HEK293 (cell line): ENCODE data around the gene MEGF6.

Experiments used
- SP2 ChIP-seq: fragments of 450-650 bp; formaldehyde crosslinking; IDR thresholded peaks from 2 replicates; pipeline ENCODE4 v1.5.1; 2016; ENCODE audit warnings: missing biosample characterization, missing genetic modification characterization
- YY1 ChIP-seq: fragments of 450-650 bp; formaldehyde crosslinking; IDR thresholded peaks from 2 replicates; pipeline ENCODE4 v1.5.1; 2018; ENCODE audit warnings: missing biosample characterization, missing genetic modification characterization
- ZBTB20 ChIP-seq: fragments of 450-650 bp; formaldehyde crosslinking; IDR thresholded peaks from 2 replicates; pipeline ENCODE4 v1.5.1; 2016; ENCODE audit warnings: missing biosample characterization, missing genetic modification characterization
- ZNF184 ChIP-seq: fragments of 450-650 bp; IDR thresholded peaks from 2 replicates; pipeline ENCODE4 v1.5.1; 2018; ENCODE audit warnings: missing biosample characterization, mild to moderate bottlenecking, missing genetic modification characterization
- ZNF37A ChIP-seq: fragments of 450-650 bp; IDR thresholded peaks from 2 replicates; pipeline ENCODE4 v1.5.1; 2018; ENCODE audit warnings: missing biosample characterization, missing genetic modification characterization
- ZNF416 ChIP-seq: fragments of 450-650 bp; formaldehyde crosslinking; IDR thresholded peaks from 2 replicates; pipeline ENCODE4 v1.5.1; 2016; ENCODE audit warnings: missing biosample characterization, missing genetic modification characterization
- ZNF558 ChIP-seq: fragments of 450-650 bp; formaldehyde crosslinking; IDR thresholded peaks from 2 replicates; pipeline ENCODE4 v1.5.1; 2016; ENCODE audit warnings: missing biosample characterization, missing genetic modification characterization
- ZNF76 ChIP-seq: fragments of 450-650 bp; formaldehyde crosslinking; IDR thresholded peaks from 2 replicates; pipeline ENCODE4; 2016; ENCODE audit warnings: low read depth, missing biosample characterization, missing genetic modification characterization, borderline replicate concordance
- ZNF776 ChIP-seq: fragments of 450-650 bp; formaldehyde crosslinking; IDR thresholded peaks from 2 replicates; pipeline ENCODE4 v1.5.0; 2017; ENCODE audit warnings: missing biosample characterization, missing genetic modification characterization, borderline replicate concordance
- TF ChIP-seq, protein P1 (sequence below): fragments of 450-650 bp; formaldehyde crosslinking; IDR thresholded peaks from 2 replicates; pipeline ENCODE4 v1.5.1; 2016; ENCODE audit warnings: missing biosample characterization, missing genetic modification characterization
- TF ChIP-seq, protein P2 (sequence below): fragments of 450-650 bp; formaldehyde crosslinking; IDR thresholded peaks from 2 replicates; pipeline ENCODE4 v1.5.1; 2016; ENCODE audit warnings: missing biosample characterization, missing genetic modification characterization
- TF ChIP-seq, protein P3 (sequence below): fragments of 450-650 bp; formaldehyde crosslinking; IDR thresholded peaks from 2 replicates; pipeline ENCODE4 v1.5.1; 2016; ENCODE audit warnings: missing biosample characterization, missing genetic modification characterization
- TF ChIP-seq, protein P4 (sequence below): fragments of 450-650 bp; formaldehyde crosslinking; IDR thresholded peaks from 2 replicates; pipeline ENCODE4 v1.5.1; 2016; ENCODE audit warnings: missing biosample characterization, missing genetic modification characterization
- TF ChIP-seq, protein P5 (sequence below): fragments of 450-650 bp; formaldehyde crosslinking; IDR thresholded peaks from 2 replicates; pipeline ENCODE4 v1.5.1; 2016; ENCODE audit warnings: missing biosample characterization, missing genetic modification characterization

DNA sequence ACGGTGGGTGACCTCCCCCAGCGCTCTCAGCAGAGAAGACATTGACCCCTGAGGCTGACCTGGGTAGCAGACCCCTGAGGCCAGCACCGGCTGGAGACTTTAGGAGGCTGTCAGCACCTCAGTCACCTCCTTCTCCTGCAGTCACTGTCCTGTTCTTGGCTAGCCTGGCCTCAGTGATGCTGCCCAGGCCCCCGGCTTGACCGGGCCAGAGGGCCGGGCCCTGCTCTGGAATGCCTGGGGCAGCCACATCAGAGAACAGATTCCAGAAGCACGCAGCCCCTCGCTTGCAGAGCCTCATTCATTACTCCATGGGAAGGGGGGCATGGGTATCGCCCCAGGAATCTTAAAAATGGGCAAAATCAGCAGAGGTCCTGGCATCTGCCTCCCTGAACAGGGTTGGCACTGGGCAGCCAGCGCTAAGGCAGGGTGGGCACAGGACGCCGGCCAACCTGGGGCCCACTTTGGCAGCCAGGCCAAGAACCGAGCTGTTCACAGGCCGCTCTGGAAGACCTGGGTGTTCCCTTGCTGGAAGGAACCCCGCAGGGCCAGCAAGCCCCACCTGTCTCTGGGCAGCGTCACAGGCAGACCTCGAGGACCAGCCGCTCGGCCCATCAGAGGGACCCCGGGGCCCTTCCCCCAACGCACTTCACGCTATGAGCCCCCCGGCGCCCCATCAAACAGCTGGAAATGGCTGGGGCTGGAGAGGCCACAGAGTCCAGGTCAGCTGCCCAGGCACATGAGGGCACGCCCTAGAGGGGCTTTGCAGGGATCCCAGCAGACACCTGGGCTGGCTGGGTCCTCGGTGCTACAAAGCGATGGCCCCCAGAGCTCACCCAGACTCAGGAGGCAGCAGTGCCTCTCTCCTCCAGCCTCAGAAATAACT lies 45.1 kb downstream of the MEGF6 start:
- no peak for TF ChIP-seq ZNF776 (tag by site-specific recombination)
- TF ChIP-seq, protein P1, sequence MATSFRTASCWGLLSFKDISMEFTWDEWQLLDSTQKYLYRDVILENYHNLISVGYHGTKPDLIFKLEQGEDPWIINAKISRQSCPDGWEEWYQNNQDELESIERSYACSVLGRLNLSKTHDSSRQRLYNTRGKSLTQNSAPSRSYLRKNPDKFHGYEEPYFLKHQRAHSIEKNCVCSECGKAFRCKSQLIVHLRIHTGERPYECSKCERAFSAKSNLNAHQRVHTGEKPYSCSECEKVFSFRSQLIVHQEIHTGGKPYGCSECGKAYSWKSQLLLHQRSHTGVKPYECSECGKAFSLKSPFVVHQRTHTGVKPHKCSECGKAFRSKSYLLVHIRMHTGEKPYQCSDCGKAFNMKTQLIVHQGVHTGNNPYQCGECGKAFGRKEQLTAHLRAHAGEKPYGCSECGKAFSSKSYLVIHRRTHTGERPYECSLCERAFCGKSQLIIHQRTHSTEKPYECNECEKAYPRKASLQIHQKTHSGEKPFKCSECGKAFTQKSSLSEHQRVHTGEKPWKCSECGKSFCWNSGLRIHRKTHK (tag by site-specific recombination) = no peak
- no peak for TF ChIP-seq ZNF558 (tag by site-specific recombination)
- TF ChIP-seq, protein P2, sequence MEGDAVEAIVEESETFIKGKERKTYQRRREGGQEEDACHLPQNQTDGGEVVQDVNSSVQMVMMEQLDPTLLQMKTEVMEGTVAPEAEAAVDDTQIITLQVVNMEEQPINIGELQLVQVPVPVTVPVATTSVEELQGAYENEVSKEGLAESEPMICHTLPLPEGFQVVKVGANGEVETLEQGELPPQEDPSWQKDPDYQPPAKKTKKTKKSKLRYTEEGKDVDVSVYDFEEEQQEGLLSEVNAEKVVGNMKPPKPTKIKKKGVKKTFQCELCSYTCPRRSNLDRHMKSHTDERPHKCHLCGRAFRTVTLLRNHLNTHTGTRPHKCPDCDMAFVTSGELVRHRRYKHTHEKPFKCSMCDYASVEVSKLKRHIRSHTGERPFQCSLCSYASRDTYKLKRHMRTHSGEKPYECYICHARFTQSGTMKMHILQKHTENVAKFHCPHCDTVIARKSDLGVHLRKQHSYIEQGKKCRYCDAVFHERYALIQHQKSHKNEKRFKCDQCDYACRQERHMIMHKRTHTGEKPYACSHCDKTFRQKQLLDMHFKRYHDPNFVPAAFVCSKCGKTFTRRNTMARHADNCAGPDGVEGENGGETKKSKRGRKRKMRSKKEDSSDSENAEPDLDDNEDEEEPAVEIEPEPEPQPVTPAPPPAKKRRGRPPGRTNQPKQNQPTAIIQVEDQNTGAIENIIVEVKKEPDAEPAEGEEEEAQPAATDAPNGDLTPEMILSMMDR = no peak
- TF ChIP-seq ZNF76 (tag by site-specific recombination) = no peak
- TF ChIP-seq, protein P3, sequence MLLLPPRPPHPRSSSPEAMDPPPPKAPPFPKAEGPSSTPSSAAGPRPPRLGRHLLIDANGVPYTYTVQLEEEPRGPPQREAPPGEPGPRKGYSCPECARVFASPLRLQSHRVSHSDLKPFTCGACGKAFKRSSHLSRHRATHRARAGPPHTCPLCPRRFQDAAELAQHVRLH = no peak
- TF ChIP-seq ZBTB20 (tag by site-specific recombination) = no peak
- no peak for TF ChIP-seq YY1 (tag by site-specific recombination)
- no peak for TF ChIP-seq ZNF416
- TF ChIP-seq, protein P4, sequence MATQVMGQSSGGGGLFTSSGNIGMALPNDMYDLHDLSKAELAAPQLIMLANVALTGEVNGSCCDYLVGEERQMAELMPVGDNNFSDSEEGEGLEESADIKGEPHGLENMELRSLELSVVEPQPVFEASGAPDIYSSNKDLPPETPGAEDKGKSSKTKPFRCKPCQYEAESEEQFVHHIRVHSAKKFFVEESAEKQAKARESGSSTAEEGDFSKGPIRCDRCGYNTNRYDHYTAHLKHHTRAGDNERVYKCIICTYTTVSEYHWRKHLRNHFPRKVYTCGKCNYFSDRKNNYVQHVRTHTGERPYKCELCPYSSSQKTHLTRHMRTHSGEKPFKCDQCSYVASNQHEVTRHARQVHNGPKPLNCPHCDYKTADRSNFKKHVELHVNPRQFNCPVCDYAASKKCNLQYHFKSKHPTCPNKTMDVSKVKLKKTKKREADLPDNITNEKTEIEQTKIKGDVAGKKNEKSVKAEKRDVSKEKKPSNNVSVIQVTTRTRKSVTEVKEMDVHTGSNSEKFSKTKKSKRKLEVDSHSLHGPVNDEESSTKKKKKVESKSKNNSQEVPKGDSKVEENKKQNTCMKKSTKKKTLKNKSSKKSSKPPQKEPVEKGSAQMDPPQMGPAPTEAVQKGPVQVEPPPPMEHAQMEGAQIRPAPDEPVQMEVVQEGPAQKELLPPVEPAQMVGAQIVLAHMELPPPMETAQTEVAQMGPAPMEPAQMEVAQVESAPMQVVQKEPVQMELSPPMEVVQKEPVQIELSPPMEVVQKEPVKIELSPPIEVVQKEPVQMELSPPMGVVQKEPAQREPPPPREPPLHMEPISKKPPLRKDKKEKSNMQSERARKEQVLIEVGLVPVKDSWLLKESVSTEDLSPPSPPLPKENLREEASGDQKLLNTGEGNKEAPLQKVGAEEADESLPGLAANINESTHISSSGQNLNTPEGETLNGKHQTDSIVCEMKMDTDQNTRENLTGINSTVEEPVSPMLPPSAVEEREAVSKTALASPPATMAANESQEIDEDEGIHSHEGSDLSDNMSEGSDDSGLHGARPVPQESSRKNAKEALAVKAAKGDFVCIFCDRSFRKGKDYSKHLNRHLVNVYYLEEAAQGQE (tag by site-specific recombination) = no peak
- TF ChIP-seq ZNF37A (tag by site-specific recombination) = no peak
- no peak for TF ChIP-seq SP2
- no peak for TF ChIP-seq ZNF184 (tag by site-specific recombination)
- TF ChIP-seq, protein P5, sequence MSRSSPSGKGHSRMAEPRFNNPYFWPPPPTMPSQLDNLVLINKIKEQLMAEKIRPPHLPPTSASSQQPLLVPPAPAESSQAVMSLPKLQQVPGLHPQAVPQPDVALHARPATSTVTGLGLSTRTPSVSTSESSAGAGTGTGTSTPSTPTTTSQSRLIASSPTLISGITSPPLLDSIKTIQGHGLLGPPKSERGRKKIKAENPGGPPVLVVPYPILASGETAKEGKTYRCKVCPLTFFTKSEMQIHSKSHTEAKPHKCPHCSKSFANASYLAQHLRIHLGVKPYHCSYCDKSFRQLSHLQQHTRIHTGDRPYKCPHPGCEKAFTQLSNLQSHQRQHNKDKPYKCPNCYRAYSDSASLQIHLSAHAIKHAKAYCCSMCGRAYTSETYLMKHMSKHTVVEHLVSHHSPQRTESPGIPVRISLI (tag by site-specific recombination) = no peak
